Upper lobe of left lung (tissue), 4 donors: ENCODE data around the gene MIGA2.

Experiments
- POLR2A ChIP-seq, 4 donors: fragments of 450-650 bp; IDR thresholded peaks; one replicate each; pipeline ENCODE4 v1.5.1; 2016 to 2017; ENCODE audit warnings: antibody characterized with exemption in 4 of 4, mild to moderate bottlenecking in 2 of 4
- TF ChIP-seq, protein P1 (sequence below), 6 experiments: fragments of 450-650 bp in 4 of 6; fragments of 200-600 bp in 2 of 6; sonication (generic) in 2 of 6; IDR thresholded peaks; one replicate each; pipeline ENCODE4 v1.5.1; 2016 to 2019; ENCODE audit warnings: antibody characterized with exemption in 6 of 6

GRCh38 chr9:129033216-129033615, 3.2 kb upstream of the MIGA2 start:
- TF ChIP-seq POLR2A (IDR thresholded peaks at IDR 0.05), result no peak
- TF ChIP-seq, protein P1, sequence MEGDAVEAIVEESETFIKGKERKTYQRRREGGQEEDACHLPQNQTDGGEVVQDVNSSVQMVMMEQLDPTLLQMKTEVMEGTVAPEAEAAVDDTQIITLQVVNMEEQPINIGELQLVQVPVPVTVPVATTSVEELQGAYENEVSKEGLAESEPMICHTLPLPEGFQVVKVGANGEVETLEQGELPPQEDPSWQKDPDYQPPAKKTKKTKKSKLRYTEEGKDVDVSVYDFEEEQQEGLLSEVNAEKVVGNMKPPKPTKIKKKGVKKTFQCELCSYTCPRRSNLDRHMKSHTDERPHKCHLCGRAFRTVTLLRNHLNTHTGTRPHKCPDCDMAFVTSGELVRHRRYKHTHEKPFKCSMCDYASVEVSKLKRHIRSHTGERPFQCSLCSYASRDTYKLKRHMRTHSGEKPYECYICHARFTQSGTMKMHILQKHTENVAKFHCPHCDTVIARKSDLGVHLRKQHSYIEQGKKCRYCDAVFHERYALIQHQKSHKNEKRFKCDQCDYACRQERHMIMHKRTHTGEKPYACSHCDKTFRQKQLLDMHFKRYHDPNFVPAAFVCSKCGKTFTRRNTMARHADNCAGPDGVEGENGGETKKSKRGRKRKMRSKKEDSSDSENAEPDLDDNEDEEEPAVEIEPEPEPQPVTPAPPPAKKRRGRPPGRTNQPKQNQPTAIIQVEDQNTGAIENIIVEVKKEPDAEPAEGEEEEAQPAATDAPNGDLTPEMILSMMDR (IDR thresholded peaks at IDR 0.05), result no peak
